ENCODE results near the gene PRKCD. TPM values are rescaled to one million over a fixed set of nuclear protein-coding genes. Genes with fewer than 3 reads are reported as not detected.

Gene PRKCD
- total RNA-seq, 1 donor = 2.2 TPM

DNA sequence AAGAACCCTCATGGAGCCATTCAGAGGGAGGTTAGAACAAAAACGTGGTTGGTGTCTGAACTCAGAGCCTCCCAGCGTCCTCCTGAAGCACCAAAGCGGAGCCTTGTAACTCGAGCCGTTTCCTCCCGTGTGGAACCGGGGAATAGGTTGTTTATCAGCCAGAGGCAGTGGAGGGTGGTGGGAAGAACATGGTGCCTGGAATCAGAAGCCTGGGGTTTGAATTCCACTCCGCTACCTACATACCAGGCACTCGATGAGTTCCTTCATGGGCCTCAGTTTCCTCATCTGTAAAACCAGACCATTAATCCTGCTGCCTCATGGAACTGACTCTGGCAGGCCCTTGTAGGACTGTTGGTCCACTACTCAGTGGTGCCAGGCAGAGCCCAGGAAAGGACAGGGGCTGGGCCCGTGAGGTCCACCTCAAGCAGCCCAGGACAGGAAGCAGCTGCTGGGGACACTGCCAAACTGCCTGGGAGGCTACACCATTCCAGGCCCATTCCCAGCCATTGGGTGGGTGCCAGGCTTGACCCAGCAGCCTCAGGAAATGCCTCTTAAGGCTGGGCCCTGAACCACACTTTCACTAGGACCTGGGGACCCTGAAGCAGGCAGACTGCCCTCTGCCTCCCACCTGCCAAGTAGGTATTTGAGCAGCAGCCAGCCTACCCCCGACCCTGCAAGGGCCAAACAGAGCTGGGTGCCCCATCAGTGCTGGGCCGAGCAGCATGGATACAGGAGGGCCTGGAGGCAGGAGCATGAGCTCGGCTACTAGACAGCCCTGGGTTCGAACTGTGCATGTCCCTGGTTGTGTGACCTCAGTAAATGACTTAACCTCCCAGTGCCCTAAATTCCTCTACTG, 33.4 kb downstream of the PRKCD start:
- Histone ChIP-seq H3K4me3 (ENCODE audit: insufficient read depth, low read length) (no peak overlapping the region), H3K9me3 (ENCODE audit: low read depth, low read length) (no peaks in the 10 kb centered on the region), H2AFZ (ENCODE audit: low read length) (no peak overlapping the region), H3K36me3 (ENCODE audit: insufficient read depth, low read length) (peaks cover 7% of the 10 kb centered on the region), H3K27ac (ENCODE audit: low read depth, low read length) (no peak overlapping the region), H4K20me1 (ENCODE audit: insufficient read depth, low read length) (no peaks in the 10 kb centered on the region), H3K79me2 (ENCODE audit: insufficient read depth, low read length) (no peaks in the 10 kb centered on the region), H3K27me3 (ENCODE audit: insufficient read depth, low read length) (no peaks in the 10 kb centered on the region), H3K4me1 (ENCODE audit: insufficient read depth, low read length) (peaks cover 21% of the 10 kb centered on the region), H3K4me2 (ENCODE audit: insufficient read depth, low read length) (no peak overlapping the region)
- DNase-seq (ENCODE audit: insufficient read length, low spot score, missing footprints) = no peak
- TF ChIP-seq, protein P1, sequence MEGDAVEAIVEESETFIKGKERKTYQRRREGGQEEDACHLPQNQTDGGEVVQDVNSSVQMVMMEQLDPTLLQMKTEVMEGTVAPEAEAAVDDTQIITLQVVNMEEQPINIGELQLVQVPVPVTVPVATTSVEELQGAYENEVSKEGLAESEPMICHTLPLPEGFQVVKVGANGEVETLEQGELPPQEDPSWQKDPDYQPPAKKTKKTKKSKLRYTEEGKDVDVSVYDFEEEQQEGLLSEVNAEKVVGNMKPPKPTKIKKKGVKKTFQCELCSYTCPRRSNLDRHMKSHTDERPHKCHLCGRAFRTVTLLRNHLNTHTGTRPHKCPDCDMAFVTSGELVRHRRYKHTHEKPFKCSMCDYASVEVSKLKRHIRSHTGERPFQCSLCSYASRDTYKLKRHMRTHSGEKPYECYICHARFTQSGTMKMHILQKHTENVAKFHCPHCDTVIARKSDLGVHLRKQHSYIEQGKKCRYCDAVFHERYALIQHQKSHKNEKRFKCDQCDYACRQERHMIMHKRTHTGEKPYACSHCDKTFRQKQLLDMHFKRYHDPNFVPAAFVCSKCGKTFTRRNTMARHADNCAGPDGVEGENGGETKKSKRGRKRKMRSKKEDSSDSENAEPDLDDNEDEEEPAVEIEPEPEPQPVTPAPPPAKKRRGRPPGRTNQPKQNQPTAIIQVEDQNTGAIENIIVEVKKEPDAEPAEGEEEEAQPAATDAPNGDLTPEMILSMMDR (IDR thresholded peaks at IDR 0.05; ENCODE audit: extremely low read depth, low read depth, low read length) = no peak

- TF ChIP-seq, protein P1 (IDR thresholded peaks at IDR 0.05; ENCODE audit: extremely low read depth, low read depth, low read length) = no peak
- Histone ChIP-seq H2AFZ (ENCODE audit: low read length) (no peak overlapping the region), H3K79me2 (ENCODE audit: insufficient read depth, low read length) (no peaks in the 10 kb centered on the region), H3K4me1 (ENCODE audit: insufficient read depth, low read length) (peaks cover 21% of the 10 kb centered on the region), H3K9me3 (ENCODE audit: low read depth, low read length) (no peaks in the 10 kb centered on the region), H3K4me3 (ENCODE audit: insufficient read depth, low read length) (no peak overlapping the region), H3K27me3 (ENCODE audit: insufficient read depth, low read length) (no peaks in the 10 kb centered on the region), H4K20me1 (ENCODE audit: insufficient read depth, low read length) (no peaks in the 10 kb centered on the region), H3K27ac (ENCODE audit: low read depth, low read length) (no peak overlapping the region), H3K4me2 (ENCODE audit: insufficient read depth, low read length) (no peak overlapping the region), H3K36me3 (ENCODE audit: insufficient read depth, low read length) (peaks cover 6% of the 10 kb centered on the region)
- DNase-seq (ENCODE audit: insufficient read length, low spot score, missing footprints) = no peak
Measured at GRCh38 chr3:53195066-53195450, 34.0 kb downstream of the PRKCD start.

- no peaks in the 10 kb centered on the region for H3K9me3 ChIP-seq (ENCODE audit: low read depth, low read length)
- no peaks in the 10 kb centered on the region for H3K27me3 ChIP-seq (ENCODE audit: insufficient read depth, low read length)
- no peaks in the 10 kb centered on the region for H4K20me1 ChIP-seq (ENCODE audit: insufficient read depth, low read length)
- H3K4me1 ChIP-seq (ENCODE audit: insufficient read depth, low read length) = peaks cover 21% of the 10 kb centered on the region
- peaks cover 3% of the 10 kb centered on the region for H3K36me3 ChIP-seq (ENCODE audit: insufficient read depth, low read length)
- peak overlapping the region; percentile 60 for H3K4me2 ChIP-seq (ENCODE audit: insufficient read depth, low read length)
- DNase-seq (ENCODE audit: insufficient read length, low spot score, missing footprints) = peak; percentile 96
- no peak overlapping the region for H3K4me3 ChIP-seq (ENCODE audit: insufficient read depth, low read length)
- peak overlapping the region; percentile 39 for H2AFZ ChIP-seq (ENCODE audit: low read length)
- TF ChIP-seq, protein P1 (IDR thresholded peaks at IDR 0.05; ENCODE audit: extremely low read depth, low read depth, low read length) = peak; percentile 91
- peak overlapping the region; percentile 61 for H3K27ac ChIP-seq (ENCODE audit: low read depth, low read length)
- H3K79me2 ChIP-seq (ENCODE audit: insufficient read depth, low read length) = no peaks in the 10 kb centered on the region
Measured at GRCh38 chr3:53195602-53196574, 34.9 kb downstream of the PRKCD start.
